ENCODE results near the gene TTN.
"Not testable (repeated sequence)": the region's sequence is repeated elsewhere in the genome, so short reads cannot be mapped to it uniquely, and the experiment has no call there.

The TTN gene

GRCh38 chr2:178732913-178733312 lies 74.3 kb downstream of the TTN start:
- DNase-seq = no peak

GRCh38 chr2:178731300-178731699 lies 75.9 kb downstream of the TTN start:
- DNase-seq = no peak

DNA sequence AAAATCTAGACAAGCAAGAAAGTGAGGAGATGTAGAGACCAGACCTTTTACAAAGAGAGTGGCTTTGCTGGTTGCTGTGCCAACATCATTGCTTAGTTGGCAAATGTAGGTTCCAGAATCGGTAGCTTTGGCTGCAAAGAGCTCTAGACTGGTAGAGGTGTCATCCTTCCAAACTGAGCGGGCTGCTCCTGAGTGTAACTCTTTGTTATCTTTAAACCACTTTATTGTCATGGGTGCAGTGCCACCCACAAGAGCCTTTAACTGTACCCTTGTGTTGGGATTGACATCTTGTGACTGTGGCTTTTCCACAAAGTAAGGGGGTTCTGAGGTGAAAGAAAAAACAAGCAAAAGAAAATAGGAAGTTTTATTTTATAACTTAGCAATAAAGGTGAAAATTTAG lies 77.2 kb downstream of the TTN start:
- no peak for DNase-seq

DNA sequence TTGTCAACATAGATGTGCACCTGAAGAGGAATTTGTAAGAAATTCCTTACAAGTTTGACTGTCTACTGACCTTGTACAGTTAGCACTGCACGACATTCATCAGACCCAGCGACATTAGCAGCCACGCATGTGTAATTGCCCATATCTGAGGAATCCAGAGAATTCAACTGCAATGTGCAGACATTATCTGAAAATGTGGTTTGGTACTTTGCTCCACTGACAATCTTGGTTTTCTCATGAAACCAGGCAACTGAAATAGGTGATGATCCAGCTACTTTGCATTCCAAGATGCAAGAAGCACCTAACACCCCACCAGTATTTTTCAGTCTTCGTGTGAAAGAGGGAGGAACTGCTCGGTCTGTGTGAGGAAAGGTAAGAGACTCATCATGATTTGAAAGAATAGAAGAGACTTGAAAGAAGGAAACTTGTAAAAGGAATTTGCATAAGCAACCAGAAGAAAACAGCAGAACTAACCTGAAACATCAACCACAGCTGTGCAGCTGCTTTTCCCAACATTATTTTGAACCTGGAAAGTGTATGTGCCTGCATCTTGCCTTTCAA lies 83.4 kb downstream of the TTN start:
- no peak for DNase-seq

GRCh38 chr2:178722296-178722695 lies 84.9 kb downstream of the TTN start:
- no peak for DNase-seq

GRCh38 chr2:178718988-178719387 lies 88.2 kb downstream of the TTN start:
- no peak for DNase-seq

DNA sequence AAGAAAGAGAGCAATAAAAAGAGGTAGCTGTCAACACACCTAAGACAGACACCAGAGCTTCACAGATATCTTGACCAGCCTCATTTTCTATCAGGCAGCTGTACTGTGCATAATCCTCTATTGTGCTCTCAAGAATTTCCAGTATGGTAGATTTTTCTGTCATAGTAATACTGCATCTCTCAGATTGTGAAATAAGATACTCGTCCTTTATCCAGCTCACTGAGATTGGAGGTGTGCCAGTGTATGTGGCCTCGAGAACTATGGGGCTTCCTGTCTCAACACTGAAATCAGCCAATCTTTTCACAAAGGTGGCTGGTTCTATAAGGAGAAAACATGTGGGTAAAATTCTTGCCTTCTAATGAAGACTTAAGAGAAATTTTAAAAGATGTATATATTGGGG lies 88.9 kb downstream of the TTN start:
- no peak for DNase-seq

DNA sequence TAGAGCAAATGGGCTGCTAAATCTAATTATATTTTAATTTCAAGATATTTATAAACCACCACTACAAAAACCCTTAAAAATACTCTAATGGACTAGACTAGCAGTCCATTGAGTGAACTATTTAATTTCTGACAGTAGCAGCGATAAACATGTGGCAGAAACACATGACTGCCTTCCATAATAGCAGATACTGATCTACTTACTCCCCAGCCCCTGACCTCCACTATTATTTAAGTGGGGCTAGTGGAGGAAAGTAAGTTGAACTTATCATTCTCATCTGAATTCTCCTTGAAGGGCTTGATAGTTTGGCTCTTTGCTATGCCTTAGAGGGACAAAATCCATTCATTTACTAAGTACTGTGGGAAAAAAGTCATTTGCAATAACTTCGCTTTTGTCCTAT lies 90.8 kb downstream of the TTN start:
- DNase-seq = no peak

GRCh38 chr2:178715366-178715765 lies 91.9 kb downstream of the TTN start:
- no peak for DNase-seq

DNA sequence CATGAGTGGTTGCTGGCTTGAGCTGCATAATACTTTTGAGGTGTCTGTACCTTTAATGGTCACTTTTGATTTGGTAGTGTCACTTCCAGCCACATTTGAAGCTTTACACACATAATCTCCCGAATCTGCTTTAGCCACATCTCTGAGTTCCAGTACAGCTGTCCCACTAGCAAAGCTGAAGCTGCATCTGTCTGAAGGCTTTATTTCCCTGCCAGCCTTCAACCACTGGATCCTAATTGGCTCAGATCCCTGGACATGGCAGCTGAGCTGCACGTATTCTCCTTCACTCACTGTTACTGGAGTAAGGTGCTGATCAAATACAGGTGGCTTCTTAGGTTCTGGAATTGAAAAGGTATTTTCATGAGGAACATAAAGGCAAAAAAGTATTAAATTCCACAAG lies 99.7 kb downstream of the TTN start:
- no peak for DNase-seq

DNA sequence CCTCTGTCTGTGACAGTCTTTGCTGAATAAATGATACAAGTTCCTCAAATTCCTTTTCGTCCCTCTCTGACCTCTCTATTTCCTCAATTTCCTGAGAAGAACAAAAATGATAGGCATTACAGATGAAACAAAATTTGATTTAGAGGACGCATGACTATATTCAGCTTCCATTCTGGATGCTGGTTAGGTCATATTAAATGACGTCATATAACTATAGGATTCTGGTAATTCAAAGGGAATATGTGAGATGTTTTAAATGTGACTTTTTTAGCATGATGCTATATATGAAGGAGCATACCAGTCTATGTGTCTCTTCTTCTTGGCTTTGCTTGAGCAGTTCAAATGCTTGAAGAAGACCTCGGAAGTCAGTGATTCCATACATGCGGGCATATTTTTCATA lies 102.3 kb downstream of the TTN start:
- no peak for DNase-seq

GRCh38 chr2:178702361-178702760 lies 104.9 kb downstream of the TTN start:
- no peak for DNase-seq

- DNase-seq = peak; percentile 36
These were observed 106.3 kb downstream of the TTN start for GRCh38 chr2:178700922-178701342.

- DNase-seq = no peak
These were observed 107.1 kb downstream of the TTN start for GRCh38 chr2:178700136-178700535.

DNA sequence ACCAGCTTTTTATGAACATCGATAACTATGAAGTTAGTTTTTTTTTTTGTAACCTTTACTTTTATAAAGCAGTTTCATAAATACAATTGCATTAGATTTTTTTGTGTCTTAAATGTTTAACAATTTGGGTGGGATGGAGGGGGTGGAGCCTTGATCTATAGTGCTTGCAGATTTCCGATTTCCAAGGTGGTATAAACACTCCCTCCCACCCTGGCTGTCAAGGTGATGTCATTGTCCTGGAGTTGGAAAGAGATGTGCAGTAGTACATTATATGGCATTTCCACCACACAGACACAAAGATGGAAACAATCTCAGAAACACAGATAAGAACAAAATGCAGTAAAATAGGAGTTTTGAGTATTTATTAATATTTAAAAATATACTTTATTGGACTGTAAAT lies 114.4 kb downstream of the TTN start:
- DNase-seq = no peak

DNA sequence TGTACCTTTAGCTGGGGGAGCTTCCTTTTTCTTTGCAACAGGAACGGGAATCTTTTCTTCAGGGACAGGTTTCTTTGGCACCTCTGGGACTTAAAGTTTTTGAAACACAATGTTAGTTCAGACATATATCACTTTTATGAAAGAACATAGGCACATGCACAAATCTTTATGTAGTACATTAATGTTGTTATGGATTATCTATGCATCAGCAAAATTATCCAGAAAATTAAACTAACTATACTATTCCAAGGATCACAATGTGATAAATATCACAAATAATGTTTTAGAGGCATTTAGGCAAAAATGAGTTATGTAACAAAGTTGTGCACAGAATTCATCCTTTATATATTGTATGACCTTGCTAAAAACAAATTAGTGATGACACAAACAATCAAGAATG lies 117.4 kb downstream of the TTN start:
- DNase-seq = no peak

DNA sequence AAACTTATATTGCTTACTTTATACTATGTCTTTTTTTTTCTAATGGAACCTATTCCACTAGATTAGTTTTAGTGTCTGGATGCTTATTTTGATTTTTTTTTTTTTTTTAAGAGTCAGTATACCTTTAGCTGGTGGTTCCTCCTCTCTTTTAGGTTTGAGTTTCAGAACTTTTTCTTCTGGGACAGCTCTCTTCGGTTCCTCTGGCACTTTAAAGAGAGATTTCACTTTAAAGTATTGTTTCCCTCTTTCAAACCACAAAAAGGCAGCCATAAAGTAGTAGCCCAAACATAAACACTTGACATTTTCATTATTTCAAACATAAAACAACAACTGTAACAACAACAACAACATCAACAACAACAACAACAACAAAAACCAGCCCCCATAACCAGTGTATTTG lies 123.3 kb downstream of the TTN start:
- no peak for DNase-seq

DNA sequence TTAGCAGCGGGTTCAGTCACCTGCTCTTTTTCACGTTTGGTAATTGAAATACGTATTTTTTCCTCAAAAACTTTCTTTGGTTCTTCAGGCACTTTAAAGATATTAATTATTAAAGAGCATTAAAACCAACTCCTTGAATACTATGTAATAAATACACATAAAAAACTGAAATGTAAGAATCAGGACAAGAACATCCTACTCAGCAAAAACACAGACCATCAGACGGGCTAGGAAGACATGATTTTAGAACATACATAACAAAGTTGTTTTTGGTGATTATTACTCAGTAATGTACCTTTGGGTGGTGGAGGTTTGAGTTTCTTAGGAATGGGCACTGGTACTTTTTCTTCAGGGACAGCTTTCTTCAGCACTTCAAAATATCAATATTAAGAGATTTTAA lies 126.1 kb downstream of the TTN start:
- DNase-seq = no peak

DNA sequence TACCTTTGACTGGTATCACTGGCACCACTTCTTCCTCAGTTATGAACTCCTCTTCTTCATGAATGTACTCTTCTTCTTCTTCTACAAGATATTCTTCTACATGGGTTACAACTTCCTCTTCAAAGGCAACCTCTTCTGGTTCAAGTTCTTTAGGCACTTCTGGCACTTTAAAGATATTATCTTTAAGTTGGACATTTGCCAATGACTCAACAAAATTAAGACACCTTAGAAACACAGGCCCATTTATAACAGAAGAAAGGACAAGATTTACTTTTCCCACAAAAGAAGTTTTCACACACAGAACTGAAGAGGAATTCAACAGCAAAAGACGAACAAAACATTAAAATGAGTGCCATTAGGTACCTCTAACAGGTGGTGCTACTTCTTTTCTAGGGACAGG lies 127.3 kb downstream of the TTN start:
- DNase-seq = no peak

DNA sequence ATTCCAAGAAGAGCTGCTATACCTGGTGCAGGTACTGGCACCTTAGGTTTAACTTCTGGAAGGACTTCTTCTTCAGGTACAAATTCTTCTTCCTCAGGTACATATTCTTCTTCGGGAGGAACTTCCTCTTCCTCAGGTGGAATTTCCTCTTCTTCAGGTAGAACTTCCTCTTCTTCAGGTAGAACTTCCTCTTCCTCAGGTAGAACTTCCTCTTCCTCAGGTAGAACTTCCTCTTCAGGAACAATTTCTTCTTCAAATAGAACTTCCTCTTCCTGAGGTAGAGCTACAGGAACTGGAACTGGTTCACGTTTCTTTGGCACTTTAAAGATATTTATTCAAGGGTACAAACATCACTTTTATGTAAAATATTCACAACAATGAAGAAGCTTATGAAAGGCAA lies 129.6 kb downstream of the TTN start:
- no peak for DNase-seq

- no peak for DNase-seq
These were observed 131.2 kb downstream of the TTN start for GRCh38 chr2:178676046-178676445.

DNA sequence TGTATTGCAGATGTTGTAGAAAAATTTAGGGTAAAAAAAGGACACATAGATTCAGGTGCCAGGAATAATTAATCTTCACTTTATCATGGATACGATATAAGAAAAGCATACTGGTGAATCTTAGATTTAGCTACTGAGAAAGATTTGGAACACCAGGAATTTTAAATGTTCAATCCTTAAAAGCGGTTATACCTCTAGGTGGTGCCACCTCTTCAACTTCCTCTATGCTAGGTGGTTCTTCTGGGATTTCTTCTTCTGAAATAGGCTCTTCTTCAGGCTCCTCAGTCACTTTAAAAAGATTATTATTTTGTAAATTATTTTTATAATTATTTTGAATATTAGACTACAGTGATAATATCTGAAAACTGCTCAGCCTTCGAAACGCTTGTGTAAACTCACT lies 133.1 kb downstream of the TTN start:
- no peak for DNase-seq

DNA sequence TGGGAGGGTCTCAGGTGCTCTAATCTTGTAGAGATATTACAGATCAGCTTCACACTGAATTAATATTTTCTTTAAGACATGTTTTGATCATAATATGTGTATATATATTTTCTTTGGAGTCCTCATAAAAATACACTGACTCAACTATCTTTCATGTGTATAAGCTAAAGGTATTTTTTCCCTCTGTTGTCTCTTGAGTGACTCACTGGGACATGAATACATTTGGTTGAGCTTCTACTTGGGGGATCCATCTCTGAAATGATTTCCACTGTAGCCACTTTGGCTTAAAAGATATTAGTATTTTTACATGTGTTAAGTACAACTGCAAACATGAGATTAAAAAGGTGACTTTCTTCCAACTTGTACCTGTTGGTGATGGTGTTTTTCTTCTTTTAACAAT lies 140.8 kb downstream of the TTN start:
- no peak for DNase-seq

GRCh38 chr2:178658480-178658879 lies 148.7 kb downstream of the TTN start:
- DNase-seq = not testable (repeated sequence)

DNA sequence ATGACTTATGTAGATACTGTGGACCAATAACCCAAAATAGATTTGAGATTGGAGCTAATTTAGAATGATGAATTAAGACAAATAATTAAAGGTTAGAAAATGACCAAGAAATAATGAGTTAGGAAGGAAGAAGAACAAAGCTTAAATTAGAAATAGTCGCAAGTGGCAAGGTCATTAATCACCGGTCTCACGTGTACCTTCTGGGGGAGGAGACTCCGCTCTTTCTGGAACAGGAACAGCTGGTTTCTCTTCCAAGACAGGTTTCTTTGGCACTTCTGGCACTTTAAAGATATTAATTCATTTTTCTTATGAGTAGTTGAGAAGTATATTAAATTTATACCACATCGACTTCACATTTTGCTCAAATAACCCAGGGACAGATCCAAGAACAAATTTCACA lies 156.7 kb downstream of the TTN start:
- no peak for DNase-seq

GRCh38 chr2:178644919-178645318 lies 162.3 kb downstream of the TTN start:
- DNase-seq = no peak

Measured in activated CD4-positive, alpha-beta T cell treated with anti-CD3 and anti-CD28 coated beads, Interleukin-10, Interleukin-2, amounts not matched to agents 100 ng/mL and 50 ng/mL, durations not matched to agents 16 hours and 8 hours (primary cell).